ENCODE results near the gene ZEB2. TPM values are rescaled to one million over a fixed set of nuclear protein-coding genes. Genes with fewer than 3 reads are reported as not detected.

The ZEB2 gene
- total and polyA plus RNA-seq, 5 donors from 2014 or later, result 0.23 to 18.1 (median 0.41) TPM; not detected in 1

- Histone ChIP-seq H3K4me1 (ENCODE audit: control insufficient read depth, insufficient read depth, low read length, poor library complexity, severe bottlenecking) (peaks cover 53% of the 10 kb centered on the region), H3K9me3 (ENCODE audit: control insufficient read depth in 2 of 2, low read length in 2 of 2) (no peaks in the 10 kb centered on the region), H3K27ac (ENCODE audit: insufficient read depth, low read length, poor library complexity, severe bottlenecking) (no peak overlapping the region), H3K36me3 (ENCODE audit: control insufficient read depth, insufficient read depth, low read length) (no peaks in the 10 kb centered on the region), H3K4me3 (ENCODE audit: low read depth, low read length) (no peak overlapping the region), H3K27me3 (ENCODE audit: control insufficient read depth, insufficient read depth, low read length) (peaks cover 47% of the 10 kb centered on the region)
- ATAC-seq (ENCODE audit: low read depth in 2 of 2) (no peak), DNase-seq (no peak)
- H3K9me3 Mint-ChIP-seq, result peaks cover 0 to 3% (median 0%) of the 10 kb centered on the region in 7 donors
- H3K4me1 Mint-ChIP-seq, result peaks cover 4 to 27% (median 16%) of the 10 kb centered on the region in 4 donors
- H3K27ac Mint-ChIP-seq, result no peak overlapping the region
- peak overlapping the region in 1 of 4 donors; percentile 3 for H3K4me3 Mint-ChIP-seq
- H3K36me3 Mint-ChIP-seq, result no peaks in the 10 kb centered on the region
- peaks cover 33% of the 10 kb centered on the region for H3K27me3 Mint-ChIP-seq
Observed at GRCh38 chr2:144520756-144521487, 1.0 kb upstream of the ZEB2 start.

GRCh38 chr2:144519597-144519933 is 354 bp downstream of the ZEB2 start:
- peaks cover 8 to 31% (median 17%) of the 10 kb centered on the region in 4 donors for H3K4me1 Mint-ChIP-seq
- H3K27me3 Mint-ChIP-seq, result peaks cover 34% of the 10 kb centered on the region
- no peaks in the 10 kb centered on the region for H3K36me3 Mint-ChIP-seq
- Histone ChIP-seq H3K36me3 (ENCODE audit: control insufficient read depth, insufficient read depth, low read length) (no peaks in the 10 kb centered on the region), H3K9me3 (ENCODE audit: control insufficient read depth in 2 of 2, low read length in 2 of 2) (no peaks in the 10 kb centered on the region), H3K27ac (ENCODE audit: insufficient read depth, low read length, poor library complexity, severe bottlenecking) (no peak overlapping the region), H3K27me3 (ENCODE audit: control insufficient read depth, insufficient read depth, low read length) (peaks cover 45% of the 10 kb centered on the region), H3K4me1 (ENCODE audit: control insufficient read depth, insufficient read depth, low read length, poor library complexity, severe bottlenecking) (peaks cover 56% of the 10 kb centered on the region), H3K4me3 (ENCODE audit: low read depth, low read length) (peak overlapping the region; percentile 22)
- DNase-seq, result no peak
- no peak for ATAC-seq (ENCODE audit: low read depth in 2 of 2)
- H3K27ac Mint-ChIP-seq, result no peak overlapping the region
- H3K9me3 Mint-ChIP-seq, result peaks cover 0 to 1% (median 0%) of the 10 kb centered on the region in 7 donors
- H3K4me3 Mint-ChIP-seq, result no peak overlapping the region

GRCh38 chr2:144518748-144519596 is 947 bp downstream of the ZEB2 start:
- no peak for ATAC-seq (ENCODE audit: low read depth in 2 of 2)
- H3K9me3 Mint-ChIP-seq, result peaks cover 0 to 1% (median 0%) of the 10 kb centered on the region in 7 donors
- H3K27ac ChIP-seq (ENCODE audit: insufficient read depth, low read length, poor library complexity, severe bottlenecking), result no peak overlapping the region
- H3K4me3 Mint-ChIP-seq, result no peak overlapping the region
- no peaks in the 10 kb centered on the region for H3K36me3 ChIP-seq (ENCODE audit: control insufficient read depth, insufficient read depth, low read length)
- H3K4me1 ChIP-seq (ENCODE audit: control insufficient read depth, insufficient read depth, low read length, poor library complexity, severe bottlenecking), result peaks cover 50% of the 10 kb centered on the region
- no peaks in the 10 kb centered on the region for H3K9me3 ChIP-seq (ENCODE audit: control insufficient read depth in 2 of 2, low read length in 2 of 2)
- H3K36me3 Mint-ChIP-seq, result no peaks in the 10 kb centered on the region
- H3K27me3 Mint-ChIP-seq, result peaks cover 39% of the 10 kb centered on the region
- peaks cover 51% of the 10 kb centered on the region for H3K27me3 ChIP-seq (ENCODE audit: control insufficient read depth, insufficient read depth, low read length)
- no peak overlapping the region for H3K27ac Mint-ChIP-seq
- H3K4me1 Mint-ChIP-seq, result peaks cover 8 to 31% (median 17%) of the 10 kb centered on the region in 4 donors
- peak overlapping the region; percentile 65 for H3K4me3 ChIP-seq (ENCODE audit: low read depth, low read length)
- no peak for DNase-seq

GRCh38 chr2:144517866-144518747 is 1.8 kb downstream of the ZEB2 start:
- H3K27me3 ChIP-seq (ENCODE audit: control insufficient read depth, insufficient read depth, low read length), result peaks cover 55% of the 10 kb centered on the region
- H3K27me3 Mint-ChIP-seq, result peaks cover 39% of the 10 kb centered on the region
- no peak overlapping the region for H3K27ac ChIP-seq (ENCODE audit: insufficient read depth, low read length, poor library complexity, severe bottlenecking)
- peaks cover 41% of the 10 kb centered on the region for H3K4me1 ChIP-seq (ENCODE audit: control insufficient read depth, insufficient read depth, low read length, poor library complexity, severe bottlenecking)
- peak overlapping the region in 1 of 3 donors; percentile 74 for H3K27ac Mint-ChIP-seq
- no peak overlapping the region for H3K4me3 Mint-ChIP-seq
- ATAC-seq (ENCODE audit: low read depth in 2 of 2) (no peak), DNase-seq (no peak)
- H3K9me3 ChIP-seq (ENCODE audit: control insufficient read depth in 2 of 2, low read length in 2 of 2), result no peaks in the 10 kb centered on the region
- H3K4me1 Mint-ChIP-seq, result peaks cover 4 to 23% (median 11%) of the 10 kb centered on the region in 4 donors
- peaks cover 0 to 1% (median 0%) of the 10 kb centered on the region in 7 donors for H3K9me3 Mint-ChIP-seq
- no peaks in the 10 kb centered on the region for H3K36me3 Mint-ChIP-seq
- no peaks in the 10 kb centered on the region for H3K36me3 ChIP-seq (ENCODE audit: control insufficient read depth, insufficient read depth, low read length)
- H3K4me3 ChIP-seq (ENCODE audit: low read depth, low read length), result peak overlapping the region; percentile 65

GRCh38 chr2:144516981-144517865 is 2.7 kb downstream of the ZEB2 start:
- H3K36me3 ChIP-seq (ENCODE audit: control insufficient read depth, insufficient read depth, low read length), result no peaks in the 10 kb centered on the region
- no peaks in the 10 kb centered on the region for H3K9me3 ChIP-seq (ENCODE audit: control insufficient read depth in 2 of 2, low read length in 2 of 2)
- peaks cover 0 to 1% (median 0%) of the 10 kb centered on the region in 7 donors for H3K9me3 Mint-ChIP-seq
- peaks cover 37% of the 10 kb centered on the region for H3K4me1 ChIP-seq (ENCODE audit: control insufficient read depth, insufficient read depth, low read length, poor library complexity, severe bottlenecking)
- H3K36me3 Mint-ChIP-seq, result no peaks in the 10 kb centered on the region
- peaks cover 51% of the 10 kb centered on the region for H3K27me3 ChIP-seq (ENCODE audit: control insufficient read depth, insufficient read depth, low read length)
- no peak overlapping the region for H3K27ac ChIP-seq (ENCODE audit: insufficient read depth, low read length, poor library complexity, severe bottlenecking)
- ATAC-seq (ENCODE audit: low read depth in 2 of 2) (peak; percentile 53 to 60), DNase-seq (peak in 2 of 3 donors; percentile 41 to 53)
- H3K4me3 Mint-ChIP-seq, result peak overlapping the region in 2 of 4 donors; percentile 93 to 94
- peaks cover 4 to 14% (median 8%) of the 10 kb centered on the region in 4 donors for H3K4me1 Mint-ChIP-seq
- H3K4me3 ChIP-seq (ENCODE audit: low read depth, low read length), result peak overlapping the region; percentile 65
- peak overlapping the region in 2 of 3 donors; percentile 84 to 93 for H3K27ac Mint-ChIP-seq
- H3K27me3 Mint-ChIP-seq, result peaks cover 30% of the 10 kb centered on the region

GRCh38 chr2:144516411-144516980 is 3.4 kb downstream of the ZEB2 start:
- ATAC-seq (ENCODE audit: low read depth in 2 of 2) (no peak), DNase-seq (no peak)
- peaks cover 4 to 13% (median 8%) of the 10 kb centered on the region in 4 donors for H3K4me1 Mint-ChIP-seq
- Histone ChIP-seq H3K4me1 (ENCODE audit: control insufficient read depth, insufficient read depth, low read length, poor library complexity, severe bottlenecking) (peaks cover 37% of the 10 kb centered on the region), H3K27ac (ENCODE audit: insufficient read depth, low read length, poor library complexity, severe bottlenecking) (no peak overlapping the region), H3K9me3 (ENCODE audit: control insufficient read depth in 2 of 2, low read length in 2 of 2) (no peaks in the 10 kb centered on the region), H3K36me3 (ENCODE audit: control insufficient read depth, insufficient read depth, low read length) (no peaks in the 10 kb centered on the region), H3K27me3 (ENCODE audit: control insufficient read depth, insufficient read depth, low read length) (peaks cover 50% of the 10 kb centered on the region), H3K4me3 (ENCODE audit: low read depth, low read length) (peak overlapping the region; percentile 32)
- peaks cover 35% of the 10 kb centered on the region for H3K27me3 Mint-ChIP-seq
- H3K9me3 Mint-ChIP-seq, result peaks cover 0 to 1% (median 0%) of the 10 kb centered on the region in 7 donors
- H3K36me3 Mint-ChIP-seq, result no peaks in the 10 kb centered on the region
- H3K4me3 Mint-ChIP-seq, result peak overlapping the region; percentile 69 to 86 (median 78)
- no peak overlapping the region for H3K27ac Mint-ChIP-seq
